Thoracic aorta (tissue), 2 donors: ENCODE data around the gene CYB5R3. TPM values are rescaled to one million over a fixed set of nuclear protein-coding genes. Genes with fewer than 3 reads are reported as not detected.
"Not testable (repeated sequence)": the region's sequence is repeated elsewhere in the genome, so short reads cannot be mapped to it uniquely, and the experiment has no call there.

Experiments
- ATAC-seq: fragments of 150-250 bp; one replicate; pipeline ENCODE4 v1.8.0; 2017; ENCODE audit warnings: low read depth; ENCODE audit not compliant: insufficient number of reproducible peaks, low FRiP score
- DNase-seq: peaks from one replicate; pipeline ENCODE4 v3.0.0-alpha.2; 2020; ENCODE audit warnings: low spot score
- H3K27ac ChIP-seq, 2 donors: fragments of 200-600 bp; sonication (generic); 1 replicate in 1 of 2; 2 replicates in 1 of 2; pipeline ENCODE4 v1.5.1; 2016; ENCODE audit warnings: mild to moderate bottlenecking in 2 of 2, moderate library complexity in 2 of 2
- H3K27me3 ChIP-seq: fragments of 200-600 bp; sonication (generic); replicated peaks from 2 replicates; pipeline ENCODE4 v1.6.0; 2016; ENCODE audit warnings: mild to moderate bottlenecking; ENCODE audit not compliant: insufficient read depth
- H3K36me3 ChIP-seq: fragments of 200-600 bp; sonication (generic); one replicate; pipeline ENCODE4 v1.5.1; 2016
- H3K4me1 ChIP-seq, 2 donors: fragments of 200-600 bp; sonication (generic); 1 replicate in 1 of 2; 2 replicates in 1 of 2; pipeline versions ENCODE4 v1.5.1 to v1.6.0; 2016; ENCODE audit warnings: low read depth in 2 of 2, mild to moderate bottlenecking in 1 of 2; ENCODE audit not compliant: control insufficient read depth in 1 of 2
- H3K4me3 ChIP-seq: fragments of 200-600 bp; sonication (generic); 2 replicates; pipeline ENCODE4 v1.5.1; 2016; ENCODE audit warnings: mild to moderate bottlenecking
- H3K9me3 ChIP-seq: fragments of 200-600 bp; sonication (generic); 2 replicates; pipeline ENCODE4 v1.5.1; 2016
- total RNA-seq, 2 donors: library from RNA; depleted of rRNA; stranded (reverse); fragments of >200 nt; gene quantifications; one replicate each; pipeline versions ENCODE4 v1.1.0 to v1.2.3, GENCODE V29; 2016
- TF ChIP-seq, protein P1 (sequence below): fragments of 200-600 bp; sonication (generic); IDR thresholded peaks from one replicate; pipeline ENCODE4 v1.5.1; 2019; ENCODE audit warnings: antibody characterized with exemption

CYB5R3 gene
- total RNA-seq, 2 donors from 2014 or later = 209 to 606 TPM

DNA sequence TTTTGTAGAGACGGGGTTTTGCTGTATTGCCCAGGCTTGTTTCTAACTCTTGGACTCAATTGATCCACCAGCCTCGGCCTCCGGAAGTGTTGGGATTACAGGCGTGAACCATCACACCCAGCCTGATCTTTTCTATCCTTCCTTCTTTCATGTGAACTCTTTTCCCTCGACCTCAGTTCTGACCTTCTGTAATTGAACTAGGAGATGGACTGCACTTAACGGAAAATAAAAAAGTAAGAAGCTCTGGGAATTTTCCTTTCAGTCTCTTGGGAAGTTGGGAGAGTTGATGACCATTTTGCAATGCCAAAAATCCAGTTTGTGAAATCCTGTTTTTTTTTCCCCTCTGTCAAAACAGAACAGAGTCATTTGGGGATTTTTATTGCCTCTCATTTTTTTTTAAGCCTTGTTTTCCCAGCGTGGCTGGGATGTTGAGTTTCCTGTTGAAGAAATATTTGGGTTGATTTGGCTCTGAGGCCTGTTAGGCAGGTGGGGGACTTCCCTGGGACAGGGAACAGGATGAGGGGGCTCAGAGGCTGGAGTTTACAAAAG is 26.9 kb upstream of the CYB5R3 start:
- DNase-seq (no peak), ATAC-seq (no peak)
- Histone ChIP-seq H3K4me1 (peaks cover 28 to 56% of the 10 kb centered on the region in 2 donors), H3K9me3 (no peaks in the 10 kb centered on the region), H3K36me3 (no peaks in the 10 kb centered on the region), H3K27ac (peak overlapping the region; percentile 78 to 83), H3K27me3 (no peaks in the 10 kb centered on the region), H3K4me3 (no peak overlapping the region)
- TF ChIP-seq, protein P1, sequence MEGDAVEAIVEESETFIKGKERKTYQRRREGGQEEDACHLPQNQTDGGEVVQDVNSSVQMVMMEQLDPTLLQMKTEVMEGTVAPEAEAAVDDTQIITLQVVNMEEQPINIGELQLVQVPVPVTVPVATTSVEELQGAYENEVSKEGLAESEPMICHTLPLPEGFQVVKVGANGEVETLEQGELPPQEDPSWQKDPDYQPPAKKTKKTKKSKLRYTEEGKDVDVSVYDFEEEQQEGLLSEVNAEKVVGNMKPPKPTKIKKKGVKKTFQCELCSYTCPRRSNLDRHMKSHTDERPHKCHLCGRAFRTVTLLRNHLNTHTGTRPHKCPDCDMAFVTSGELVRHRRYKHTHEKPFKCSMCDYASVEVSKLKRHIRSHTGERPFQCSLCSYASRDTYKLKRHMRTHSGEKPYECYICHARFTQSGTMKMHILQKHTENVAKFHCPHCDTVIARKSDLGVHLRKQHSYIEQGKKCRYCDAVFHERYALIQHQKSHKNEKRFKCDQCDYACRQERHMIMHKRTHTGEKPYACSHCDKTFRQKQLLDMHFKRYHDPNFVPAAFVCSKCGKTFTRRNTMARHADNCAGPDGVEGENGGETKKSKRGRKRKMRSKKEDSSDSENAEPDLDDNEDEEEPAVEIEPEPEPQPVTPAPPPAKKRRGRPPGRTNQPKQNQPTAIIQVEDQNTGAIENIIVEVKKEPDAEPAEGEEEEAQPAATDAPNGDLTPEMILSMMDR = no peak

DNA sequence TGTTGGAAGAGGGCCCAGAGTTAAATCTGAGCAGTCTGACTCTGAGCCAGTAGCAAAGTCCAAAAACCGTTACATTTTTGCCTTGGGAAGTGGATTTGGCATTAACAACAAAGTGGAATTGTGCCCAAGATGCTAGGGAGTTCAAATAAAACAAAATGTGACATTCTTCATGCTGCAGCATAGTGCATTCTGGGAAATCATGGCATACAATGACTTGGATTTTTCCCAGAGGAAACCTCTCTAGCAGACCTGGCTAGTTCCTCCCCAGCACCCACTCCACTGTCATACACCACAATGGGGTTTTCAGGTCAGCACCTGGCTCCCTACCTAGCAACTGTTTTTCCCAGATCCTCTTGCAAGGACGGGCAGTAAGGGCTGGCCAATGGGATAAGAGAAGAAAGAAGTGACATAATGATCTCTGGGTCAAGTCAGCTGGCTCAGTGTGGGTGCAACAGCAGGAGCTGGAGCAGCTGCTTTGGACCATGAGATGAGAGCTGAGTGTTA is 24.8 kb upstream of the CYB5R3 start:
- DNase-seq = no peak
- H3K27ac ChIP-seq = peak overlapping the region; percentile 31 to 53
- H3K9me3 ChIP-seq = no peaks in the 10 kb centered on the region
- TF ChIP-seq, protein P1 = no peak
- peaks cover 29 to 62% of the 10 kb centered on the region in 2 donors for H3K4me1 ChIP-seq
- H3K36me3 ChIP-seq = no peaks in the 10 kb centered on the region
- peak; percentile 52 for ATAC-seq
- H3K4me3 ChIP-seq = no peak overlapping the region
- H3K27me3 ChIP-seq = no peaks in the 10 kb centered on the region

DNA sequence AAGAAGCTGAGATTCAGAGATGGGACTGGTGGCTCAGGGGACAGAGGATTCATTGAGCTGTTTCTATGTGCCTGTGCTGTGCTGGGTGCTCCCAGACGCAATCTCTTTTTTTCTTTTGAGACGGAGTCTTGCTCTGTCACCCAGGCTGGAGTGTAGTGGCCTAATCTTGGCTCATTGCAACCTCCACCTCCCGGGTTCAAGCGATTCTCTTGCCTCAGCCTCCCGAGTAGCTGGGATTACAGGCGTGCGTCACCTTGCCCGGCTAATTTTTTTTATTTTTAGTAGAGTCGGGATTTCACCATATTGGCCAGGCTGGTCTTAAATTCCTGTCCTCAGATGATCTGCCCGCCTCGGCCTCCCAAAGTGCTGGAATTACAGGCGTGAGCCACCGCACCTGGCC is 23.9 kb upstream of the CYB5R3 start:
- Histone ChIP-seq H3K27ac (peak overlapping the region in 1 of 2 donors; percentile 28), H3K4me1 (peaks cover 29 to 62% of the 10 kb centered on the region in 2 donors)
- not testable (repeated sequence) for H3K4me3 ChIP-seq, H3K36me3 ChIP-seq, H3K27me3 ChIP-seq, DNase-seq, ATAC-seq, H3K9me3 ChIP-seq

DNA sequence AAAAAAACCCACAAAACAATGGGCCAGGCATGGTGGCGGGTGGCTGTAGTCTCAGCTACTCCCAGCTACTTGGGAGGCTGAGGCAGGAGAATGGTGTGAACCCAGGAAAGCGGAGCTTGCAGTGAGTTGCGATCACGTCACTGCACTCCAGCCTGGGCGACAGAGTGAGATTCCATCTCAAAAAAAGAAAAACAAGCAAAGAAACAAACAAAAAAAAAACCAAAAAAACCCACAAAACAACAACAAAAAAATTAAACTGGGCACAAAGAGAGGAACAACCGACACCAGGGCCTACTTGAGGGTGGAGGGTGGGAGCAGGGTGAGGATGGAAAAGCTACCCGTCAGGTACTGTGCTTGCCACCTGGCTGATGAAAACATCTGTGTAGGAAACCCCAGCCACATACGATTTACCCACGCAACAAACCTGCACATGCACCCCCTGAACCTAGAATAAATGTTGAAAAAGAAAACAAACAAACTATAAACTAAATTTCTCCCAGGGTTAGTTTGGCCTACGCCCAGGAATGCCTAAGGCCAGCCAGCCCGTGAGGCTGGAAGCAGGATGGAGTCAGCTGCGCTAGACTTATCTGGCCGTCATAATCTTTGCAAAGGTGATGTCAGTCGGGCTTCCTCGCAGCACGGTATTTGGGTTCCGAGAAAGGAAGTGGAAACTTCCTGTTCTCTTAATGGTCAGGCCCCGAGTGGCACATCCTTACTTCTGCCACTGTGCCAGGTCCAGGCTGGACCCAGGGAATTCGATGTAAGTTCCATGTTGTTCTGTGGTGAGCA is 21.9 kb upstream of the CYB5R3 start:
- H3K36me3 ChIP-seq = no peaks in the 10 kb centered on the region
- no peaks in the 10 kb centered on the region for H3K27me3 ChIP-seq
- no peak overlapping the region for H3K4me3 ChIP-seq
- TF ChIP-seq, protein P1 = no peak
- peak overlapping the region; percentile 34 to 38 for H3K27ac ChIP-seq
- ATAC-seq (no peak), DNase-seq (no peak)
- H3K4me1 ChIP-seq = peaks cover 16 to 52% of the 10 kb centered on the region in 2 donors
- no peaks in the 10 kb centered on the region for H3K9me3 ChIP-seq

DNA sequence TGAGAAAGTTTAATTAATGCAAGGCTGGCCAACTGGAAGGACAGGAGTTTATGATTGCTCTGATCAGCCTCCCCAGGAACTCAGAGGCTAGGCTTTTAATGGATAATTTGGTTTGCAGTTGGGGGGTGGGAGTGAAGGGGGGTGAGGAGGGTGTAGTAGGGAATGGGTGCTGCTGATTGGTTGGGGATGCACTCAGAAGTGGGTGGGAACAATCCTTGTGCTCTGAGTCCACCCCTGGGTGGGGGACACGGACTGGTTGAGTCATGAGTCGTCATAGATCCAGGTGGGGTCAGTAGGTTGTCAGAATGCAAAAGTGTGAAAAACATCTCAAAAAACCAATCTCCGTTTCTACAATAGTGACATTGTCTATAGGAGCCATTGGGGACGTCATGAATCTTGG is 20.9 kb upstream of the CYB5R3 start:
- no peaks in the 10 kb centered on the region for H3K9me3 ChIP-seq

GRCh38 chr22:42666393-42666792 is 17.2 kb upstream of the CYB5R3 start:
- H3K36me3 ChIP-seq, H3K9me3 ChIP-seq, H3K27me3 ChIP-seq, ATAC-seq, H3K4me3 ChIP-seq, H3K27ac ChIP-seq, DNase-seq: not testable (repeated sequence)
- peaks cover 7 to 22% of the 10 kb centered on the region in 2 donors for H3K4me1 ChIP-seq

More for the DNA sequence above, 20.9 kb upstream of the CYB5R3 start:
- Histone ChIP-seq H3K36me3 (no peaks in the 10 kb centered on the region), H3K4me1 (peaks cover 12 to 41% of the 10 kb centered on the region in 2 donors), H3K27ac (no peak overlapping the region), H3K4me3 (no peak overlapping the region), H3K27me3 (no peaks in the 10 kb centered on the region)
- DNase-seq = no peak
- TF ChIP-seq, protein P1 = no peak
- no peak for ATAC-seq
